Measurements from ENCODE around the gene TAF10.

Gene TAF10

DNA sequence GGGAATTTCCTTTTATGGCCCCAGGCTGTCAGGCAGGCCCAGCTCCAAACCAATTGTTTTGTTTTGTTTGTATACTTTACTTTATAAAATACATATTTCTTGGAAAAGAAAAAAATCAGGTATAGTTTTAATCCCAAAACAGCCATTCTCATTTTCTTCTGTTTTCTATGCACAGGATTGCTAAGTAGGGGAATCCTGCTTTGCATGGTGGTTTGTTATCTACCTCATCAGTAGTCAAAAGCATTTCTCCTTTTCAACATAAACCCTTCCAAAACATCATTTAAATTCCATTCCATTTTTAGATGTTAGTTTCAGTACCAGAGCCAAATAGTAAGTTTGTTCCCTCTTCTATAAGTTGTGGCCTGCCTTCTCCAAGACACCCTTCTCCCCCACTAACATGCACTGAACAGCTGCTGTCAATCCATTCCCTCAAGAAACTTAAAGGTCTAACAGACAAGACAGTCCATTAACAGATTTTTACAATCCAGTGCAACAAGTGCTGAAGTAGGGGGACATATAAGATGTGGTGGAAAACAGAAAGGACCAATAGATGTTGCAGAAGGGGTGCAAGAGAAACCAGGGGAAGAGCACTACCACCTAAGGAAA, 4.7 kb downstream of the TAF10 start:
- no peak for DNase-seq

DNA sequence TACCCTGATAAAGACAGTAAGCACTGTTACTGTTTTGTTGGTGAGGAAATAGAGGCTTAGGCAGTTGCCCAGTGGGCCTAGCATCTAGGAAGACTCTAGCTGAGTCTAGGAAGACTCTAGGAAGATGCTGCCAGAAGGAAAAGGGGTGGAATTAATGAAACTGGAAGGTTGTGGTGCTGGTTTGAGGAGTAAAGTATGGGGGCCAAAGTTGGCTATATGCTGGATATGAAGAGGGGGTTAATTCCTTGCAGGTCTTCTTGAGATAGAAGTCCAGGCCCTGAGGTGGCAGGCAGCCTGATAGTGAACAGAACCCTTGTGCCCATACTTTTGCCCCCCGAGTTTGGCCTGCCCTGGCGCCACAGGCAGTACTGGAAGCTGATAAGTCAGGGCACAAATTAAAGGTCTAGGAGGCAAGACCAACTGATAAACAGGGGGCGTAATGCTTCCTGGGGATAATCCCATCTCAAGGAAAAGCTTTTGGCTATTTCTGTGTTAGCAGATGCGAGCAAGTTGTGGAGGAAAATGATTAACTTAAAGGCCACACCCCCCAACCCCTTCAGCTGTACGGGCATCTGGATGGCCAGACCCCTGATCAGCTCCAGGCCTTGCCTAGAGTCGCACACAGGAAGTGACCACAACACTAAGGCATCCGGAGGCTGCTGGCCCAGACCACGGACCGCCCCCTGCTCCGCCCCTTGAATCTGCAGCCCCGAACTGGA, 5.4 kb downstream of the TAF10 start:
- peak; percentile 15 to 45 for DNase-seq

DNA sequence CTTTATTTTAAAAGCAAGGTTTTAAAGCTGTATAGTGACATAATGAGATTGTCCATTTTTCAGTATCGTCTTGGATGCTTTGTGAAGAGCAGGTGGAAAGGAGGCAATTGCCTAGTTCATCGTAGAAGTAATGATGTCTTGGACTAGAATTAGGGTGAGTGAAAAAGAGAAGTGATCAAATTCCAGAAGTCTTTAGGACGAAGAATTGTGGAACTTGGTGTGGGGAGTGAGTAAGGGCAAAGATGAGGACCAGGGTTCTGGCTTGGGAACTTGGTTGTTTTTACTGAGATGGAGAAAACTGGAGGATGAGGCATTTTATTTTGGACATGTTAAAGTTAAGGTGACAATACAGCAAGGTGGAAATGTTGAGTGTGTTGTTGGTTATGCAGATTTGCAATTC, 7.2 kb downstream of the TAF10 start:
- DNase-seq, result no peak

DNA sequence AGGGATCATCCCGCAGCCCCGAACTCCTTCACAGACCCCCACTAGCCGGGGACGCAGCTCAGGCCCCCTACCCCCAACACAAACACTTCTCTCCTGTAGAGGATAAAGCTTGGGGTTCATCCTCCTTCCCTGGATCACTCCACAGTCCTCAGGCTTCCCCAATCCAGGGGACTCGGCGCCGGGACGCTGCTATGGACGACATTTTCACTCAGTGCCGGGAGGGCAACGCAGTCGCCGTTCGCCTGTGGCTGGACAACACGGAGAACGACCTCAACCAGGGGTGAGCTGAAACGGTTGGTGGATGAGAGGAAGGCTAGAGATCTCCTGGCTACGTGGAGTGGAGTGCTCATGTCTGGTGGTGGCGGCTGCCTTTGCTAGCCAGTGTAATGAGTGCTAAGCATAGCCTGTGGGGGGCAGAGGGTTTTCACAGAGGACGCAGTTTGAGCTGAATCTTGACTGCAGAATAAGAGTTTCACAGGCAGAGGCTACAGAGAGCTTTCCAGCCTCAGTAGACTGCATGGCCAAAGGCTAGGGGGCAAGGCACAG, 7.9 kb downstream of the TAF10 start:
- peak; percentile 16 to 64 for DNase-seq

DNA sequence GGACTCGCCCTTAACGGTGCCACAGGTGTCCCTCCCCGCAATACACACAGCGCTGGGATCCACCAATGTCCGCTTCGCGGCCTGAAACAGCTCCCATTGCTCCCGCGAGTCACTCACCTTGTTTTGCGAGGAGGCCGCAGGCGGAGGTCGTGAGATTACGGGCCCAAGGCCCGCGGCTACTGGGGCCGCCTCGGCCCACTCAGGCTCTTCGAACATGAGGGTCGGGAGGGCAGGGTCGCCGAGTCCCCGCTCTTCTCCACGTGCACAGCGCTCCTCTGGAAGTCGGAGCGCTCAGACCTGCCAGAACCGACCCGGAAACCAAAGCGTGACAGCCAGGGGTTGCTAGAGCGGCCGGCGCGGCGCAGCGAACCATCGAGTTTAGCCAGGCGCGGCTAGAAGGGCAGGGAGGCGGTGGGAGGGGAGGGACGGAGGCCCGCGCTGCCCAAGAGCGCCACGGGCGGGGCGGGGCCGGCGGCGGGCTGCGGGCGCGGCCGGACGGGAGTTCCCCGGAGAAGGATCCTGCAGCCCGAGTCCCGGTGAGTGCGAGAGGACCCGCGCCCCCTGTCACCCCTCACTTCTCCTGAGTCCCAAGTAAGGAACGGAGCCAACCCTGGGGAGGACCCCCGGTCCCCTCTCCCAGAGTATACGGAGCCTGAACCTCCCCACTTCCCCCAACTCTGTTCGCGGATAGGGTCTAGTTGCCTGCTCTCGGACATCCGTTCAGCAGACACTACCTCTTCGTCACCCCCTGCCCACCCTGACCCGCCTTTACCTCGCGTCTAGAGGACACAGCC, 8.5 kb downstream of the TAF10 start, which contains the start of the genes ILK and RRP8:
Gene ILK (plus strand): TSS at position 488 of the 794 bp plus-strand sequence. CDS start 498 bp downstream, outside the sequence.
Gene RRP8 (minus strand): TSS at position 330 of the 794 bp plus-strand sequence. CDS start 114 bp downstream, at position 216.
- DNase-seq, result peak; percentile 72 to 80

DNA sequence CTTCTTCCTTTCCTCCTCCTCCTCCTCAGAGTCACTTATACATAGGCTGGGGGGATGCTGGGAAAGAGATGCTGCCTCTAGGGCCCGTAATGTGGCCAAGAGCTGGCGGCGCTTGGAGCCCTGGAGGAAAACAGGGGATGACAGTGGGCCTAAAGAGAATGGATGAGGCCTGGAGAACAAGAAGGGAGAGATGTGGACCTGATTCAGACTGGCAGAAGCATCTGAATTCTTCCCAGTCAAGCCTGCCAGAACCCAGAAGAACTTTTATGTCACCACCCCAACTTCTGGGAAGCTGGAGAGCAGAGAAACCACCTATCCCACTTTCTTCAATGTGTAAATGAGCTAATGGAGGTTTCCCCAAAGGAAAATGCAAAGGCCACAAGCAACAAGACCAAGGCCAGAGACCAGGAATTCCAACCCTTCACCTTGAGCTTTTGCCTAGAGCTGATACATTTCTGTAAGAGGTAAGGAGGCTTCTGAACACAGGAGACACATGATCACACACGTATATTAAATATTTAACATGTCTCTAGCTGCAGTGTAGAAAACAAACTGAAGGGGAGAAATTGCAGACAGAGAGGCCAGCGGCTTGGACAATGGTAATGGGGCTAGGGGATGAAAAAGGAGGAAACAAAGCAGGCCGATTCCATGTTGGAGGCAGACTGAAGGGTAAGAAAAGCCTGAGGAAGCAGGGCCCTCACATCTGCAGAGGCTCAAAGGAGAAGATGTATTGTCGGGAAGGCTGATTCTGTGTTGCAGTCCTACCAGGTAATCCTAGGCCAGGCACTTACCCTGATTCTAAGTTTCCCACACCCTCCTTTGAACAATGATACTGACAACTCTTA, 9.7 kb downstream of the TAF10 start:
- DNase-seq, result no peak

DNA sequence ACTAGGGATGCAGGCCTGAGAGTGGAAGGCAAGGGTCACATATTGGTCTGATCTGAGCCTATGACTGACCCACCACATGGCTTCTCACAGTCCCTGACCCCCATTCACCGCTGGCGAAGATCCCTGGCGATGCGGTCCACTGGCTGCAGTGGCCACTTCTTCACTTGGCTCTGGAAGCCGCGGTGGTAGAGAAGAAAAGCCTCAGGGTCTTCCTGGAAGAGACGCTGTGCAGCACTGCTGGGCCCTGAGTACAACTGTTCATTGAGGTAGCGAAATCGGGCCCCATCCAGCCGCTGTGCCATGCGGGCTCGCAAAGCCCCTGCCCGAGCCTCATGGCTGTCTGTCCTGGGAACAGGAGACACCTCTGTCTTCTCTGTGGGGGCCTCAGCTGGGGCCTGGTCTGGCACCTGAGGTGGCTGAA, 11.0 kb downstream of the TAF10 start:
- DNase-seq, result no peak

DNA sequence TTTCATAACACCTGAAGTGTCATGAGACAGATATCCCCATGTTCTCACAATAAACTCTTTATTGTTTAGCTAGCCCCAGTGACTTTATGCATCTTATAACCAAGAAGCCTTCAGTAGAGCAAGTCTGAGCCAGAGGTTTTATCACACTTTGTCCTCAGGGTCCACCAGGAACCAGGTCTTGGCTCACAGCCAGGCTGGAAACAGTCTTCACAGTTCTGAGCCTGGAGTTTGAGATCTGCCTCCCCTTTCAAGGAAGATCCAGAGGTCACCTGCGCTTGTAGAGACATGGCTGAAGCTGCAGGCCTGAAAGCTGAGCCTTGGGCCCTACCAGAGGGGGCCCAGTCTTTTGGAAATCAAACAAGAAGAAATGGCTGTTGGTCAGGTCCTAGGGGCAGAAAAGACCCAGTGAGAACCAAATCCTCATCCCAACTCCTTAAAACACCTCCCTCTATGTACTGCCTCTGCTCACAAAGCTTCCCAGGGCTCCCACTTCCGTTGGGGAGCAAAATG, 12.1 kb downstream of the TAF10 start:
- DNase-seq, result no peak

DNA sequence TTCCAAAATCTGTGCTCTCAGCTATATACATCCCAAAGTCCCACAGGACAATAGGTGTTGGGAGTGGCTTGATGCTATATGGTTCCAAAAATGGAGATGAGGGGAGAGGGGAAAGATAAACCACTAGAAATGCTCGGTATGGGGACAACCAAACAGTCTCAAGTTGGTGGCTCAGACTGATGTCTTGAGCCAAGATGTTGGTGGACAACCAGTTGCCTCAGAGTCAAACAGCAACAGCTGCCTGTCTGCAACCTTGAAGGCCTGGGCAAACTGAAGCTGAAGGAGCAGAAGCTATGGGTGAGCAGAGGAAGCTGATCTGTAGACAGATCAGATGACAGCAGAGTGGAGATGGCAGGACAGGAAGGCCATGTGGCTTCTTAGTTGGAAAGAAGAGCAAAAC, 12.6 kb downstream of the TAF10 start:
- DNase-seq, result no peak

DNA sequence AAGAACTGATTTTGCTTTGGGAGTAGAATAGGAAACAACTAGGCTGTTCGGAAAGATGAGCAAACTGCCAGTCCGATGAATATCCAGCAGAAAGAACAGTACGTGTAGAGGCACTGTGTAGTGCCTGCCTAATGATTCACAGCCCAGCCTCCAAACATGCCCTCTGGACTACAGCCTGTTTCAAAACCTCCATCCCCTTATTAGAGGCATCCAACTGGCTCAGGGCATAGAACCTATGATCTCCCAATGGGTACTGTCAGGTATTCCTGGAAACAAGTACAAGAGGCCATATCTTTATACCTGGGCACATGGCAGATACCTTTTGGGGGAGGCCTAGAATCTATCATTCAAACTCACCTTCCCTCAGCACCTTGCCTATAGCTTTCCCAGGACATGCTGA, 13.5 kb downstream of the TAF10 start:
- no peak for DNase-seq

DNA sequence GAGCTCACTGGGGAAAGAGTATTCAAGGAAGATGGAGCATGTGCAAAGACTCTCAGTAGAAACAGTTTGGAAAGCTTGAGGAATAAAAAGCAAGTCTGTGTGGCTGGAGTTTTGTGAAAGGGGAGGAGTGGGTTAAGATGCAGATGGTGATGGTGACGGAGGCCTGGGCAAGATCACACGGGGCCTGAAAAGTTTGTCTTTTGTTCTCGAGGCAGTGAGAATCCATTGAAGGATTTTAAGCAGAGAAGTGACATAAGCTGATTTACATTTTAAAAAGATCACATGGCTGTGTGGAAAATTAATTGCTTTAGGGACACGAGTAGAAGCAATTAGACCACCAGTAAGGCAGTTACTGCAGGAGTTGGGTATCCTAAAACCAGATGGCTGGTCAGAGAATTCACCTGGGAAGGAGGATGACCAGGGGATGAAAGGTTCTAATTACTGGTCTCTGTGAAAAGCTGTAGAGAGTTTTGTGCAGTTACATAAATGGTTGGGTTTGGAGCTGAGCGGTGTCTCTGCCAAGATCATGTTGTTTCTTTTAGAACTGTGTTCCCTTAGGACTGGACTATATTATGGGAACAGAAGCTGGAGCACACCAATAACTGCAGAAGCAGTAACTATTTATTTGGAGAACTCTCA, 15.7 kb downstream of the TAF10 start:
- DNase-seq, result no peak

DNA sequence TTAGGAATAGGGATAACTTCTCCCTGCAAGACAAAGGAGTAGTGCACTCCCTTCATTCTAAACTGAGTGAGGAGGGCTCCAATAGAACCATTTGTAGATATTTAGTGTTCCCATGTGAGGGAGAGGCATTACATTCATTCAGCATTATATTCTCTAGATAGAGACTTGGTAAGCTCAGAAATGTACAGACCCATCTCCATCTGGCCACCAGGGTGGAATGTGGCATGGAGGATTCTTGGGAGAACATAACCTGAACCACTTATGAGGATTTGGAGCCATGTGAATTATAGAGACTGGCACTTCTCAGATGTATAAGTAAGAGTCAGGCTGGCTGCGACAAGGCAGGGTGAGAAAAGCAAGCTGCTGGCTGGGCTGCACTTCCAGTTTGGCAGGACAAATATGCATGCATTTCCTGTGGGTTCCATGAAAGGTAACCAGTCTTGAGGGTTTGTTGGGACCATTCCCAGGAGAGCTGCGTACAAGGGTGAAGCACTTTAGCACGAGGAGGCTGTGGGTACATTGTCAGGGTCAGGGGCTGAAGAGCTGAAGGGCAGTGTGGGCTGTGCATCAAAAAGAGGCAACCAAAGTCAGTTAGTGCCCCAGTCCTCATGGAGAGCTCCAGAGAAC, 17.8 kb downstream of the TAF10 start:
- no peak for DNase-seq

DNA sequence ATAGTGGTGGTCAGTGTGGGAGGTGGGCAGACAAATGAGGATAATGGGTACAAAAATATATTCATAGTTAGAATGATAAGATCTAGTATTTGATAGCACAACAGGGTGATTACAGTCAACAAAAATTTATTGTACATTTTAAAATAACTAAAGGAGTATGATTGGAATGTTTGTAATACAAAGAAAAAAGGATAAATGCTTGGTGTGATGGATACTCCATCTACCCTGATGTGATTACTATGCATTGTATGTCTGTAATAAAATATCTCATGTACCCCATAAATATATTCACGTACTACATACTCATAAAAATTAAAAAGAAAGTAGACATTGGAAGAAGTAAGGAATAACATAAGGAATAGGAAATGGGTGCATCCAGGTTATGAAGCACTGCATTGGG, 24.0 kb downstream of the TAF10 start:
- no peak for DNase-seq

DNA sequence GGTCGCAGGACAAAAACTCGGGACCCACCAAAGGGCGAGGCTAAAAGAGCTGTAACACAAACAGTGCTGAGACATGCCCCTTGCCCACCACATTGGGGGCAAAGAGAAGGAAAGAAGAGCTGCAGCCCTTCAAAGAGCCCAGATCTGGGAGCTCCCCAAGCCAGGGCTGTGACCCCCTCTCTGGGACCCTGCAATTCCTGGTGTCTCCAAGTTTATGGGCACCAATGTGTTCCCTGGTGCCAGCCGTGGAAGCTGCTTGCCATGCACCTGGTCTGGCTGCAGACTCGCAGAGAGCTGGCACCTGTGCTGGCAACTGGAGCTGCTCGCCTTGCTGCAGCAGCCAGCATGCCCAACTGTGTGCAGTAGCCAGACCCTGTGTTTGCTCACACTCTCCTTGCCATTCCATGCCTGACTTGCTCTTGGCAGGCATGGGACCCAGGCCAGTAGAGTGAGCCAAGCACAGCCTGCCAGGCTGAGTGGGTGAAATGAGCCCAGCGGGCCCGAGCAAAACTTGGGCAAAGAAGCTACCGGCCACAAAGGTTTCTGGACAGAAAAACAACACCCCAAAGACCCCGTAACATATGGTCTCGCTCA, 24.6 kb downstream of the TAF10 start:
- no peak for DNase-seq

DNA sequence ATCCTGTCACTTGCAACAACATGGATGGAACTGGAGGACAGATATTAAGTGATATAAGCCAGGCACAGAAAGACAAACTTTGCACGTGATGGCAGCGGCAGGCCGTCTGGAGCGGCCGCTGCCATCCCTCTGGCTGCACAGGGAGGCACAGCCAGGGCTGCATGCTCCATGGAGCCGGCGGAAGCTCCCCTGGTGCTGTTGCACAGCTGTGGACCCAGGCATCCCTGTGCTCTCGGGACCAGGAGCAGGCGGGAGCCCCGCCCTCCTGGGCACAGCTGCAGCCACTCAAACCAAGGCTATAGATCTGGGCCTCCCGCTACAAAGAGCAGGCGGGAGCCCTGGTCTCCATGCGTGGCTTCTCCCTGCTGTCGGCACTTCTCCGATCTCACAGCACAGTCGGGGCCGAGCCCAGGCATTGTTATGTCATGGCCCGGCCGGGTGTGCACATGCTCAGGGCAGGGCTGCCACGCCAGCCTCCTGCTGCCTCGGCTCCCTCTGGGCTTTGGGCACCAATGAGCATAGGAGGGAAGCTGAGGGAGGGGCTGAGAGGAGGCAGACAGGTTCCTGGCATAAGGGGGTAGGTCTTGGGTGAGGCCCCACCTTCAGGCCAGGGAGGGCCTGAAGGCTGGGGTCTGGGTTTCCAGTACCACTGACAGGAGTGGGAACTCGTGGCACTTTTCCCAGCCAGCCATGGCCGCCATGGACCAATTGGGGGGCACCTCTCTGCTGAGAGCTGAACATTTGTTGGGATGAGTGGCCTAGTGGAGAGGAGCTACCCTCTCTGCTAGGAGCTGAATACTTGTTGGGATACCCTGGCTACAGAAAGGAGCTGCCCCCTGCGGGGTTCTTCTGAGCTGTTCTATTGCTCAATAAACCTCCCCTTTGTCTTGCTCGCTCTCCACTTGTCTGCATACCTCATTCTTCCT, 25.3 kb downstream of the TAF10 start:
- no peak for DNase-seq

DNA sequence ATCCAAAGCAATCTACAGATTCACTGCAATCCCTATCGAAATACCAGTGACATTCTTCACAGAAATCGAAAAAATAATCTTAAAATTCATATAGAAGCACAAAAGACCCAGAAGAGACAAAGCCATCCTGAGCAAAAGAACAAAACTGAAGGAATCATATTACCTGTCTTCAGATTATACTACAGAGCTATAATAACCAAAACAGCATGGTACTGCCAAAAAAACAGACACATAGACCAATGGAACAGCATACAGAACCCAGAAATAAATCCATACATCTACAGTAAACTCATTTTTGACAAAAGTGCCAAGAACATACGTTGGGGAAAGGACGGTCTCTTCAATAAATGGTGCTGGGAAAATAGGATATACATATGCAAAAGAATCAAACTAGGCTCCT, 27.5 kb downstream of the TAF10 start:
- no peak for DNase-seq

DNA sequence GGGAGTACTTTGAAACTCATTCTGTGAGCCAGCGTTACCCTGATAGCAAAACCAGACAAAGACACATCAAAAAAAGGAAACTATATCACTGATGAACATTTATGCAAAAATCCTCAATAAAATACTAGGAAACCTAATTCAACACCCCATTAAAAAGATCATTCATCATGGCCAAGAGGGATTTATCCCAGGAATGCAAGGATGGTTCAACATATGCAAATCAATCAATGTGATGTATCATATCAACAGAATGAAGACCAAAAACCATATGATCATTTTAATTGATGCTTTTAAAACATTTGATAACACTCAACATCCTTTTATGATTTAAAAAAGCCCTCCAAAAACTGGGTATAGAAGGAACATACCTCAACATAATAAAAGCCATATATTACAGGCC, 28.4 kb downstream of the TAF10 start:
- no peak for DNase-seq

DNA sequence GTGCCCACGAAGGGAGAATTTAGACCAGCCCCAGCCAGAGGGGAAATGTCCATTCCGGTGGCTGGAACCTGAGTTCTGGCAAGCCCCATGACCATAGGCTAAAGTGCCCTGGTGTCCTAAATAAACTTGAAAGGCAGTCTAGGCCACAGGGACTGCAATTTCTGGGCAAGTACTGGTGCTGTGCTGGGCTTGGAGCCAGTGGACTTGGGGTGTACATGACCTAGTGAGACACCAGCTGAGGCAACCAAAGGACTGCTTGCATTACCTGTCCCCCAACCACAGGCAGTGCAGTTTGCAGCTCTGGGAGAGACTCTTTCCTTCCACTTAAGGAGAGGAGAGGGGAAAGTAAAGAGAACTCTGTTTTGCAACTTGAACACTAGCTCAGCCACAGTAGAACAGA, 32.3 kb downstream of the TAF10 start:
- DNase-seq, result no peak

DNA sequence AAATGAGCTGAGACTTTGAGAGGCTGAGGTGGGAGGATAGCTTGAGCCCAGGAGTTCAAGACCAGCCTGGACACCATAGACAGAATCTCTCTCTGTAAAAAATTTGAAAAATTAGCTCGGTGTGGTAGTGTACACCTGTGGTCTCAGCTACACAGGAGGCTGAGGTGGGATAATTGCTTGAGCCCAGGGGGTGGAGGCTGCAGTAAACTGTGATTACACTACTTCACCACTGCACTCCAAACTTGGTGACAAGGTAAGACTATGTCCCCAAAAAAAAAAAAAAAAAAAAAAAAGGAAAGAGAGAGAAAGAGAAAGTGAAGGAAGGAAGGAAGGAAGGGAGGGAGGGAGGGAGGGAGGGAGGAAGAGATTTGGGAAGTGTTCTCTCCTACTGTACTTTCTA, 33.9 kb downstream of the TAF10 start:
- DNase-seq, result no peak

All from bone marrow (tissue), 2 donors.